Esophagus squamous epithelium (tissue), 5 donors: ENCODE measurements around the gene SNAP91. TPM values are rescaled to one million over a fixed set of nuclear protein-coding genes. Genes with fewer than 3 reads are reported as not detected.

Experiments
- DNase-seq: peaks from one replicate; lab custom pipeline; 2025; lab: John Stamatoyannopoulos, UW
- H3K27ac ChIP-seq, 4 donors: fragments of 200-600 bp; sonication (generic); one replicate each; pipeline ENCODE4 v1.5.1; 2016 to 2019; ENCODE audit warnings: mild to moderate bottlenecking in 1 of 4
- H3K27me3 ChIP-seq, 4 donors: fragments of 200-600 bp; sonication (generic); 1 replicate in 3 of 4; 2 replicates in 1 of 4; pipeline versions ENCODE4 v1.5.1 to v1.6.0; 2017 to 2021; ENCODE audit warnings: antibody characterized with exemption in 1 of 4
- H3K36me3 ChIP-seq, 3 donors: fragments of 200-600 bp; sonication (generic); one replicate each; pipeline ENCODE4 v1.5.1; 2016 to 2019
- H3K4me1 ChIP-seq, 3 donors: fragments of 200-600 bp; sonication (generic); one replicate each; pipeline ENCODE4 v1.5.1; 2017 to 2019
- H3K4me3 ChIP-seq, 4 donors: fragments of 200-600 bp; sonication (generic); 1 replicate in 3 of 4; 2 replicates in 1 of 4; pipeline ENCODE4 v1.5.1; 2016 to 2019; ENCODE audit warnings: mild to moderate bottlenecking in 2 of 4, moderate library complexity in 1 of 4
- H3K9me3 ChIP-seq, 3 donors: fragments of 200-600 bp; sonication (generic); one replicate each; pipeline ENCODE4 v1.5.1; 2016 to 2019
- CTCF ChIP-seq, 6 experiments: fragments of 450-650 bp in 4 of 6; fragments of 200-600 bp in 2 of 6; sonication (generic) in 2 of 6; IDR thresholded peaks; one replicate each; pipeline ENCODE4 v1.5.1; 2016 to 2019; ENCODE audit warnings: antibody characterized with exemption in 6 of 6, mild to moderate bottlenecking in 4 of 6, moderate library complexity in 4 of 6
- POLR2A ChIP-seq, 4 donors: fragments of 450-650 bp; IDR thresholded peaks; one replicate each; pipeline ENCODE4 v1.6.1; 2017; ENCODE audit warnings: antibody characterized with exemption in 4 of 4, mild to moderate bottlenecking in 4 of 4, moderate library complexity in 3 of 4
- whole genome bisulfite sequencing, 2 donors: methylation state at CpG; one replicate each; pipeline ENCODE4 v1.1.5; 2018; 5-methylcytosine and 5-hydroxymethylcytosine counted together
- intact Hi-C: fragments of 100-400 bp; cut with DNase I; formaldehyde crosslinking; loops from one replicate; pipeline ENCODE4 v1.15.0; 2022
- total RNA-seq, 4 donors: library from RNA; depleted of rRNA; stranded (reverse); fragments of >200 nt; gene quantifications; one replicate each; pipeline ENCODE4 v1.1.0, GENCODE V29; 2016
- donor health status: DM: yes; HTN: yes; CAD: no.

The SNAP91 gene
- total RNA-seq, 4 donors from 2014 or later: not detected

GRCh38 chr6:83702077-83702476 lies 6.8 kb downstream of the SNAP91 start:
- Histone ChIP-seq H3K27ac (no peak overlapping the region), H3K9me3 (no peaks in the 10 kb centered on the region), H3K27me3 (peaks cover 0 to 25% (median 0%) of the 10 kb centered on the region in 4 donors), H3K4me1 (no peaks in the 10 kb centered on the region), H3K36me3 (no peaks in the 10 kb centered on the region), H3K4me3 (no peak overlapping the region)
- intact Hi-C loops: no loop called here
- TF ChIP-seq CTCF (IDR thresholded peaks at IDR 0.05) (no peak), POLR2A (IDR thresholded peaks at IDR 0.05) (no peak)
- DNase-seq: no peak
- WGBS, 2 donors: 35 to 43% methylated on average over 1 of the region's 1 CpG

GRCh38 chr6:83696674-83697073 lies 12.2 kb downstream of the SNAP91 start:
- Histone ChIP-seq H3K27ac (no peak overlapping the region), H3K4me3 (no peak overlapping the region), H3K4me1 (no peaks in the 10 kb centered on the region), H3K36me3 (no peaks in the 10 kb centered on the region), H3K9me3 (no peaks in the 10 kb centered on the region), H3K27me3 (peaks cover 0 to 6% (median 0%) of the 10 kb centered on the region in 4 donors)
- intact Hi-C loops: no loop called here
- TF ChIP-seq POLR2A (IDR thresholded peaks at IDR 0.05): no peak
- TF ChIP-seq CTCF (IDR thresholded peaks at IDR 0.05): no peak
- DNase-seq: no peak
- WGBS, 2 donors: 67 to 84% methylated on average over 1 of the region's 1 CpG

- no peak overlapping the region for H3K27ac ChIP-seq
- H3K9me3 ChIP-seq: no peaks in the 10 kb centered on the region
- H3K36me3 ChIP-seq: no peaks in the 10 kb centered on the region
- H3K4me3 ChIP-seq: no peak overlapping the region
- H3K4me1 ChIP-seq: no peaks in the 10 kb centered on the region
- TF ChIP-seq POLR2A (IDR thresholded peaks at IDR 0.05) (no peak), CTCF (IDR thresholded peaks at IDR 0.05) (no peak)
- WGBS, 2 donors: 82 to 90% methylated on average over 3 of the region's 3 CpGs
- DNase-seq: no peak
- intact Hi-C loops: no loop called here
- H3K27me3 ChIP-seq: no peaks in the 10 kb centered on the region
Measured at GRCh38 chr6:83685481-83685880, 23.4 kb downstream of the SNAP91 start.

- DNase-seq: no peak
- Histone ChIP-seq H3K27me3 (no peaks in the 10 kb centered on the region), H3K27ac (no peak overlapping the region), H3K4me1 (no peaks in the 10 kb centered on the region), H3K36me3 (no peaks in the 10 kb centered on the region), H3K9me3 (no peaks in the 10 kb centered on the region), H3K4me3 (no peak overlapping the region)
- TF ChIP-seq CTCF (IDR thresholded peaks at IDR 0.05) (no peak), POLR2A (IDR thresholded peaks at IDR 0.05) (no peak)
- intact Hi-C loops: no loop called here
Measured at GRCh38 chr6:83677791-83678190, 31.1 kb downstream of the SNAP91 start.

GRCh38 chr6:83637953-83638352 lies 70.9 kb downstream of the SNAP91 start:
- intact Hi-C loops: no loop called here
- no peaks in the 10 kb centered on the region for H3K9me3 ChIP-seq
- H3K27ac ChIP-seq: no peak overlapping the region
- no peak overlapping the region for H3K4me3 ChIP-seq
- TF ChIP-seq CTCF (IDR thresholded peaks at IDR 0.05) (no peak), POLR2A (IDR thresholded peaks at IDR 0.05) (no peak)
- 77 to 81% methylated on average over 4 to 7 of the region's 7 CpGs for WGBS, 2 donors
- H3K4me1 ChIP-seq: no peaks in the 10 kb centered on the region
- DNase-seq: no peak
- no peaks in the 10 kb centered on the region for H3K36me3 ChIP-seq
- H3K27me3 ChIP-seq: no peaks in the 10 kb centered on the region
